NCI-H1694 treated with DMSO at 0.1 percent for 48 hours (cell line): ENCODE measurements around the gene OR13G1.
"Not testable (repeated sequence)": the region's sequence is repeated elsewhere in the genome, so short reads cannot be mapped to it uniquely, and the experiment has no call there.

Source experiments
- DNase-seq: peaks from one replicate; lab custom pipeline; 2025; lab: John Stamatoyannopoulos, UW

OR13G1 gene

GRCh38 chr1:247679639-247680038 is at the start of gene OR13G1:
OR13G1 (minus strand) TSS chr1:247679739; CDS start chr1:247673041, 6,698 bp downstream.
- DNase-seq = no peak

GRCh38 chr1:247721222-247721621 is 41.7 kb upstream of the OR13G1 start:
- no peak for DNase-seq

- DNase-seq = no peak
Measured at GRCh38 chr1:247716546-247716945, 37.0 kb upstream of the OR13G1 start, which contains the start of gene OR6F1. OR6F1 (minus strand) TSS chr1:247716646; CDS start chr1:247712755, 3,891 bp downstream.

GRCh38 chr1:247713753-247714152 is 34.2 kb upstream of the OR13G1 start:
- DNase-seq = no peak

- not testable (repeated sequence) for DNase-seq
Measured at GRCh38 chr1:247710681-247711080, 31.1 kb upstream of the OR13G1 start.

GRCh38 chr1:247701338-247701737 is 21.8 kb upstream of the OR13G1 start:
- no peak for DNase-seq

GRCh38 chr1:247681288-247681897 is 1.9 kb upstream of the OR13G1 start:
- DNase-seq = peak; percentile 51

GRCh38 chr1:247680171-247680570 is 632 bp upstream of the OR13G1 start:
- no peak for DNase-seq

GRCh38 chr1:247669225-247669624 is 10.3 kb downstream of the OR13G1 start:
- DNase-seq = no peak

- DNase-seq = no peak
Measured at GRCh38 chr1:247656221-247656875, 23.2 kb downstream of the OR13G1 start.

- no peak for DNase-seq
Measured at GRCh38 chr1:247653040-247653439, 26.5 kb downstream of the OR13G1 start.

- DNase-seq = no peak
Measured at GRCh38 chr1:247647864-247648263, 31.7 kb downstream of the OR13G1 start.

GRCh38 chr1:247646867-247647266 is 32.7 kb downstream of the OR13G1 start:
- no peak for DNase-seq

- no peak for DNase-seq
Measured at GRCh38 chr1:247642742-247643141, 36.8 kb downstream of the OR13G1 start.

GRCh38 chr1:247639381-247639981 is 40.1 kb downstream of the OR13G1 start:
- no peak for DNase-seq

GRCh38 chr1:247638781-247639180 is 40.8 kb downstream of the OR13G1 start:
- DNase-seq = no peak

GRCh38 chr1:247638011-247638410 is 41.5 kb downstream of the OR13G1 start:
- no peak for DNase-seq

GRCh38 chr1:247627951-247628350 is 51.6 kb downstream of the OR13G1 start:
- DNase-seq = no peak
